Keratinocyte (primary cell): ENCODE data around the gene S1PR4. TPM values are rescaled to one million over a fixed set of nuclear protein-coding genes. Genes with fewer than 3 reads are reported as not detected.

Experiments used
- DNase-seq: peaks from one replicate; pipeline ENCODE4 v3.0.0-alpha.2; 2011; ENCODE audit warnings: low read depth, missing footprints, low spot score
- FAIRE-seq: peaks from 2 replicates; lab custom pipeline; 2011; peaks lifted over from hg19 to GRCh38; lab: Jason Lieb, UNC
- H2AFZ ChIP-seq: 2 replicates; pipeline ENCODE4 v1.6.0; 2012; ENCODE audit warnings: low read length, control low read depth, inconsistent platforms; ENCODE audit not compliant: control insufficient read depth
- H3K27ac ChIP-seq: 2 replicates; pipeline ENCODE4 v1.5.1; 2011; ENCODE audit warnings: low read length; ENCODE audit not compliant: control insufficient read depth, insufficient read depth
- H3K27me3 ChIP-seq: 3 replicates; pipeline ENCODE4 v1.6.0; 2011; ENCODE audit warnings: low read length; ENCODE audit not compliant: control insufficient read depth, insufficient read depth; ENCODE audit errors: extremely low read depth
- H3K36me3 ChIP-seq, 2 experiments: 2 replicates in 1 of 2; 3 replicates in 1 of 2; pipeline ENCODE4 v1.5.1; 2011; ENCODE audit warnings: low read length in 2 of 2, mild to moderate bottlenecking in 1 of 2; ENCODE audit not compliant: control insufficient read depth in 2 of 2, insufficient read depth in 2 of 2; ENCODE audit errors: extremely low read depth in 1 of 2
- H3K4me1 ChIP-seq: 3 replicates; pipeline ENCODE4 v1.5.1; 2011; ENCODE audit warnings: low read length; ENCODE audit not compliant: control insufficient read depth, insufficient read depth; ENCODE audit errors: extremely low read depth
- H3K4me2 ChIP-seq: 3 replicates; pipeline ENCODE4 v1.6.0; 2011; ENCODE audit warnings: low read depth, low read length; ENCODE audit not compliant: control insufficient read depth, insufficient read depth; ENCODE audit errors: extremely low read depth
- H3K4me3 ChIP-seq, 3 experiments: fragments of 200-600 bp in 1 of 3; sonication (generic) in 1 of 3; 2 replicates in 2 of 3; 3 replicates in 1 of 3; pipeline ENCODE4 v1.5.1; 2011 to 2016; ENCODE audit warnings: low read length in 3 of 3, mild to moderate bottlenecking in 3 of 3, control low read depth in 2 of 3, inconsistent platforms in 1 of 3, low read depth in 1 of 3, mixed read lengths in 1 of 3, mixed run types in 1 of 3, moderate library complexity in 1 of 3; ENCODE audit not compliant: control insufficient read depth in 2 of 3, insufficient read depth in 2 of 3; ENCODE audit errors: extremely low read depth in 1 of 3
- H3K79me2 ChIP-seq: 2 replicates; pipeline ENCODE4 v1.6.0; 2012; ENCODE audit warnings: low read length; ENCODE audit not compliant: control insufficient read depth, insufficient read depth
- H3K9ac ChIP-seq: 3 replicates; pipeline ENCODE4 v1.6.0; 2011; ENCODE audit warnings: low read length; ENCODE audit not compliant: control insufficient read depth, insufficient read depth; ENCODE audit errors: extremely low read depth
- H3K9me1 ChIP-seq: 3 replicates; pipeline ENCODE4 v1.6.0; 2011; ENCODE audit warnings: low read length; ENCODE audit not compliant: control insufficient read depth, insufficient read depth; ENCODE audit errors: extremely low read depth
- H3K9me3 ChIP-seq: 2 replicates; pipeline ENCODE4 v1.5.1; 2012; ENCODE audit warnings: low read depth, low read length; ENCODE audit not compliant: control insufficient read depth
- H4K20me1 ChIP-seq: 3 replicates; pipeline ENCODE4 v1.6.0; 2011; ENCODE audit warnings: low read length; ENCODE audit not compliant: control insufficient read depth, insufficient read depth; ENCODE audit errors: extremely low read depth
- CTCF ChIP-seq, 3 experiments: IDR thresholded peaks in 1 of 3; conservative IDR thresholded peaks in 1 of 3; optimal IDR thresholded peaks in 1 of 3; 2 replicates in 2 of 3; 3 replicates in 1 of 3; pipeline versions ENCODE3 to v1.5.1; 2011; ENCODE audit warnings: low read length in 3 of 3, mild to moderate bottlenecking in 3 of 3, moderate library complexity in 2 of 3, control low read depth in 1 of 3, inconsistent platforms in 1 of 3; ENCODE audit not compliant: insufficient read depth in 2 of 3; ENCODE audit errors: extremely low read depth in 1 of 3
- EZH2 ChIP-seq: IDR thresholded peaks from one replicate; pipeline ENCODE4 v1.6.1; 2012; ENCODE audit warnings: inconsistent platforms, mild to moderate bottlenecking, low read length, moderate library complexity
- dilution Hi-C: fragments of 300-500 bp; cut with MboI; formaldehyde crosslinking; loops from one replicate; pipeline ENCODE4 v1.7.0; 2020; ENCODE audit warnings: low sequenced_read_pairs; ENCODE audit not compliant: extremely low pct_ligation_motif_present
- polyA plus RNA-seq, 5 experiments: library from polyadenylated mRNA; depleted of rRNA in 3 of 5; stranded (reverse) in 3 of 5; stranded (forward) in 1 of 5; unstranded in 1 of 5; fragments of >200 nt; gene quantifications; 1 replicate in 1 of 5; 2 replicates in 3 of 5; 3 replicates in 1 of 5; pipeline versions ENCODE4 v1.2.1 to v1.2.3, GENCODE V29; 2011 to 2012; ENCODE audit warnings: missing spikeins in 2 of 5, low read depth in 1 of 5, low replicate concordance in 1 of 5

S1PR4 gene
- polyA plus RNA-seq, 1 donor (not counting 4 experiments of a cell fraction or from before 2014, with no cell fraction given), result 0.08 TPM

GRCh38 chr19:3206216-3206953, 27.8 kb downstream of the S1PR4 start:
- no peak overlapping the region for H3K4me3 ChIP-seq
- no peaks in the 10 kb centered on the region for H3K9me1 ChIP-seq
- no peaks in the 10 kb centered on the region for H3K79me2 ChIP-seq
- H3K27ac ChIP-seq, result no peak overlapping the region
- no peak overlapping the region for H2AFZ ChIP-seq
- H3K27me3 ChIP-seq, result no peaks in the 10 kb centered on the region
- peaks cover 6% of the 10 kb centered on the region for H4K20me1 ChIP-seq
- no peaks in the 10 kb centered on the region for H3K9me3 ChIP-seq
- FAIRE-seq, result no peak
- H3K36me3 ChIP-seq, result peaks cover 27 to 28% of the 10 kb centered on the region in 2 experiments
- no peaks in the 10 kb centered on the region for H3K4me1 ChIP-seq
- TF ChIP-seq EZH2, result no peak
- TF ChIP-seq CTCF (optimal IDR thresholded peaks at IDR 0.05 in 1 of 3, IDR thresholded peaks at IDR 0.05 in 1 of 3, conservative IDR thresholded peaks at IDR 0.05 in 1 of 3; ENCODE audit: extremely low read depth in 1 of 3, insufficient read depth in 2 of 3, low read length in 3 of 3), result no peak
- dilution Hi-C loops, result no loop called here
- H3K9ac ChIP-seq, result no peak overlapping the region
- H3K4me2 ChIP-seq, result no peak overlapping the region
- DNase-seq, result no peak

- H3K27ac ChIP-seq, result no peak overlapping the region
- H3K79me2 ChIP-seq, result no peaks in the 10 kb centered on the region
- H3K4me2 ChIP-seq, result no peak overlapping the region
- no peaks in the 10 kb centered on the region for H3K9me1 ChIP-seq
- no peaks in the 10 kb centered on the region for H3K27me3 ChIP-seq
- FAIRE-seq (no peak), DNase-seq (no peak)
- TF ChIP-seq EZH2, result no peak
- no peak for TF ChIP-seq CTCF (optimal IDR thresholded peaks at IDR 0.05 in 1 of 3, IDR thresholded peaks at IDR 0.05 in 1 of 3, conservative IDR thresholded peaks at IDR 0.05 in 1 of 3; ENCODE audit: extremely low read depth in 1 of 3, insufficient read depth in 2 of 3, low read length in 3 of 3)
- dilution Hi-C loops, result no loop called here
- H2AFZ ChIP-seq, result no peak overlapping the region
- H3K4me1 ChIP-seq, result no peaks in the 10 kb centered on the region
- peaks cover 6% of the 10 kb centered on the region for H4K20me1 ChIP-seq
- H3K4me3 ChIP-seq, result no peak overlapping the region
- H3K9me3 ChIP-seq, result no peaks in the 10 kb centered on the region
- peaks cover 21 to 27% of the 10 kb centered on the region in 2 experiments for H3K36me3 ChIP-seq
- H3K9ac ChIP-seq, result no peak overlapping the region
These were observed 29.1 kb downstream of the S1PR4 start for GRCh38 chr19:3207461-3208242.
